GM18519 (cell line): ENCODE data around the gene BMP8B.

ENCODE experiments used
- ATAC-seq: cut with Tn5 transposase; IDR thresholded peaks from one replicate; pipeline ENCODE4 v1.9.1; 2021; ENCODE audit warnings: mild to moderate bottlenecking, moderate library complexity; ENCODE audit not compliant: unreplicated experiment, low FRiP score

The BMP8B gene

GRCh38 chr1:39729030-39729429 lies 59.6 kb downstream of the BMP8B start:
- no peak for ATAC-seq

GRCh38 chr1:39727932-39728317 lies 60.7 kb downstream of the BMP8B start:
- no peak for ATAC-seq

GRCh38 chr1:39727221-39727931 lies 61.3 kb downstream of the BMP8B start:
- no peak for ATAC-seq

GRCh38 chr1:39726600-39726999 lies 62.1 kb downstream of the BMP8B start:
- ATAC-seq: no peak

- ATAC-seq: no peak
These were observed 66.2 kb downstream of the BMP8B start for GRCh38 chr1:39722495-39722894.

- ATAC-seq: no peak
These were observed 67.0 kb downstream of the BMP8B start for GRCh38 chr1:39721664-39722063.

- ATAC-seq: no peak
These were observed 68.3 kb downstream of the BMP8B start for GRCh38 chr1:39720094-39720999.

- ATAC-seq: no peak
These were observed 70.9 kb downstream of the BMP8B start for GRCh38 chr1:39717809-39718208.

- ATAC-seq: no peak
These were observed 75.1 kb downstream of the BMP8B start for GRCh38 chr1:39713557-39713956.

- no peak for ATAC-seq
These were observed 76.7 kb downstream of the BMP8B start for GRCh38 chr1:39711966-39712340.

GRCh38 chr1:39711104-39711965 lies 77.3 kb downstream of the BMP8B start:
- ATAC-seq: no peak

GRCh38 chr1:39707506-39707905 lies 81.2 kb downstream of the BMP8B start:
- ATAC-seq: no peak
